HEK293 (cell line): Measurements from ENCODE around the gene ABCA3.

Experiments
- CTCF ChIA-PET: fragments of 350-600 bp; formaldehyde crosslinking; extraction: SDS; loops from one replicate; lab custom pipeline; 2021; ENCODE audit warnings: antibody characterized with exemption; lab: Yijun Ruan, JAX
- POLR2A ChIA-PET: fragments of 300-600 bp; formaldehyde crosslinking; extraction: SDS; loops from one replicate; lab custom pipeline; 2020; ENCODE audit warnings: antibody characterized with exemption, inconsistent platforms; lab: Yijun Ruan, JAX
- H3K27ac ChIP-seq: fragments of 200-500 bp; sonication (Bioruptor generic); 2 replicates; pipeline ENCODE4 v1.5.1; 2014; ENCODE audit warnings: low read depth, low read length, control low read depth, inconsistent platforms; ENCODE audit errors: extremely low read depth
- H3K36me3 ChIP-seq, 2 experiments: fragments of 200-500 bp in 1 of 2; sonication (Bioruptor generic) in 1 of 2; 1 replicate in 1 of 2; 2 replicates in 1 of 2; pipeline ENCODE4 v1.5.1; 2014 to 2017; ENCODE audit warnings: inconsistent platforms in 2 of 2, low read length in 2 of 2; ENCODE audit not compliant: control insufficient read depth in 2 of 2, insufficient read depth in 1 of 2
- H3K4me1 ChIP-seq: fragments of 200-500 bp; sonication (Bioruptor generic); 2 replicates; pipeline ENCODE4 v1.5.1; 2014; ENCODE audit warnings: mild to moderate bottlenecking, low read length, inconsistent platforms; ENCODE audit not compliant: control insufficient read depth, insufficient read depth
- H3K4me3 ChIP-seq: 2 replicates; pipeline ENCODE4 v1.5.1; 2011; ENCODE audit warnings: low read depth, mild to moderate bottlenecking, control low read depth, low read length, moderate library complexity
- H3K9me3 ChIP-seq: fragments of 200-500 bp; sonication (Bioruptor generic); 2 replicates; pipeline ENCODE4 v1.5.1; 2014; ENCODE audit warnings: low read depth, low read length, inconsistent platforms; ENCODE audit not compliant: control insufficient read depth, insufficient read depth
- GLIS1 ChIP-seq: fragments of 450-650 bp; formaldehyde crosslinking; IDR thresholded peaks from 2 replicates; pipeline ENCODE4 v1.5.1; 2016; ENCODE audit warnings: missing biosample characterization, missing genetic modification characterization
- OVOL3 ChIP-seq: fragments of 450-650 bp; formaldehyde crosslinking; IDR thresholded peaks from 2 replicates; pipeline ENCODE4 v1.5.1; 2016; ENCODE audit warnings: missing biosample characterization, missing genetic modification characterization
- PBX3 ChIP-seq: sonication (generic); formaldehyde crosslinking; IDR thresholded peaks from 2 replicates; pipeline ENCODE4 v1.8.1; 2022; ENCODE audit warnings: mild to moderate bottlenecking, moderate library complexity, missing genetic modification reagents
- REPIN1 ChIP-seq: fragments of 450-650 bp; formaldehyde crosslinking; IDR thresholded peaks from 2 replicates; pipeline ENCODE4 v1.5.1; 2017; ENCODE audit warnings: missing biosample characterization, missing genetic modification characterization, low read depth
- SALL2 ChIP-seq: fragments of 450-650 bp; formaldehyde crosslinking; IDR thresholded peaks from 2 replicates; pipeline ENCODE4 v1.5.0; 2017; ENCODE audit warnings: missing biosample characterization, mild to moderate bottlenecking, missing genetic modification characterization, borderline replicate concordance
- SP2 ChIP-seq: fragments of 450-650 bp; formaldehyde crosslinking; IDR thresholded peaks from 2 replicates; pipeline ENCODE4 v1.5.1; 2016; ENCODE audit warnings: missing biosample characterization, missing genetic modification characterization
- SP7 ChIP-seq: fragments of 450-650 bp; formaldehyde crosslinking; IDR thresholded peaks from 2 replicates; pipeline ENCODE4 v1.5.1; 2016; ENCODE audit warnings: missing biosample characterization, missing genetic modification characterization
- ZBTB11 ChIP-seq: fragments of 450-650 bp; formaldehyde crosslinking; conservative IDR thresholded peaks from 2 replicates; pipeline ENCODE4 v1.5.1; 2016; ENCODE audit warnings: low read depth, missing biosample characterization, missing genetic modification characterization
- ZBTB17 ChIP-seq: fragments of 450-650 bp; formaldehyde crosslinking; IDR thresholded peaks from 2 replicates; pipeline ENCODE4 v1.5.1; 2016; ENCODE audit warnings: missing biosample characterization, missing genetic modification characterization
- ZBTB20 ChIP-seq: fragments of 450-650 bp; formaldehyde crosslinking; IDR thresholded peaks from 2 replicates; pipeline ENCODE4 v1.5.1; 2016; ENCODE audit warnings: missing biosample characterization, missing genetic modification characterization
- ZFP41 ChIP-seq: fragments of 450-650 bp; formaldehyde crosslinking; IDR thresholded peaks from 2 replicates; pipeline ENCODE4 v1.5.1; 2016; ENCODE audit warnings: missing biosample characterization, missing genetic modification characterization, borderline replicate concordance
- ZNF184 ChIP-seq: fragments of 450-650 bp; IDR thresholded peaks from 2 replicates; pipeline ENCODE4 v1.5.1; 2018; ENCODE audit warnings: missing biosample characterization, mild to moderate bottlenecking, missing genetic modification characterization
- ZNF19 ChIP-seq: fragments of 450-650 bp; formaldehyde crosslinking; IDR thresholded peaks from 2 replicates; pipeline ENCODE4; 2016; ENCODE audit warnings: missing biosample characterization, missing genetic modification characterization, low read depth
- ZNF280C ChIP-seq: fragments of 450-650 bp; formaldehyde crosslinking; IDR thresholded peaks from 2 replicates; pipeline ENCODE4 v1.5.1; 2016; ENCODE audit warnings: missing biosample characterization, missing genetic modification characterization
- ZNF311 ChIP-seq: fragments of 450-650 bp; formaldehyde crosslinking; IDR thresholded peaks from 2 replicates; pipeline ENCODE4 v1.5.1; 2017; ENCODE audit warnings: missing biosample characterization, missing genetic modification characterization, borderline replicate concordance
- ZNF362 ChIP-seq: fragments of 450-650 bp; formaldehyde crosslinking; IDR thresholded peaks from 2 replicates; pipeline ENCODE4 v1.5.1; 2016; ENCODE audit warnings: missing biosample characterization, missing genetic modification characterization
- ZNF398 ChIP-seq: fragments of 450-650 bp; formaldehyde crosslinking; IDR thresholded peaks from 2 replicates; pipeline ENCODE4 v1.5.1; 2017; ENCODE audit warnings: missing biosample characterization, missing genetic modification characterization
- ZNF488 ChIP-seq: fragments of 450-650 bp; formaldehyde crosslinking; IDR thresholded peaks from 2 replicates; pipeline ENCODE4 v1.5.1; 2016; ENCODE audit warnings: missing biosample characterization, missing genetic modification characterization
- ZNF501 ChIP-seq: fragments of 450-650 bp; formaldehyde crosslinking; IDR thresholded peaks from 2 replicates; pipeline ENCODE4 v1.5.1; 2016; ENCODE audit warnings: missing biosample characterization, missing genetic modification characterization
- ZNF571 ChIP-seq: fragments of 450-650 bp; formaldehyde crosslinking; IDR thresholded peaks from 2 replicates; pipeline ENCODE4 v1.5.0; 2017; ENCODE audit warnings: missing biosample characterization, missing genetic modification characterization
- ZNF585B ChIP-seq: fragments of 450-650 bp; formaldehyde crosslinking; IDR thresholded peaks from 2 replicates; pipeline ENCODE4 v1.5.1; 2016; ENCODE audit warnings: missing biosample characterization, missing genetic modification characterization
- ZNF670 ChIP-seq: fragments of 450-650 bp; formaldehyde crosslinking; IDR thresholded peaks from 2 replicates; pipeline ENCODE4 v1.5.1; 2016; ENCODE audit warnings: missing biosample characterization, missing genetic modification characterization, low read depth
- ZNF707 ChIP-seq: fragments of 450-650 bp; formaldehyde crosslinking; IDR thresholded peaks from 2 replicates; pipeline ENCODE4 v1.5.1; 2016; ENCODE audit warnings: missing biosample characterization, missing genetic modification characterization
- ZNF747 ChIP-seq: fragments of 450-650 bp; formaldehyde crosslinking; IDR thresholded peaks from 2 replicates; pipeline ENCODE4 v1.5.1; 2016; ENCODE audit warnings: missing biosample characterization, missing genetic modification characterization
- ZSCAN4 ChIP-seq: fragments of 450-650 bp; formaldehyde crosslinking; IDR thresholded peaks from 2 replicates; pipeline ENCODE4 v1.5.1; 2017; ENCODE audit warnings: missing biosample characterization, missing genetic modification characterization

The ABCA3 gene

GRCh38 chr16:2326191-2326590 is 14.3 kb downstream of the ABCA3 start:
- Histone ChIP-seq H3K27ac (no peak overlapping the region), H3K36me3 (peaks cover 0 to 40% of the 10 kb centered on the region in 2 experiments; a peak in 2 of 3 replicates), H3K4me1 (no peaks in the 10 kb centered on the region), H3K9me3 (no peaks in the 10 kb centered on the region), H3K4me3 (no peak overlapping the region)
- POLR2A ChIA-PET = no interaction called here
- TF ChIP-seq ZNF501 (tag by site-specific recombination) = no peak
- TF ChIP-seq ZNF184 (tag by site-specific recombination) = no peak
- TF ChIP-seq ZSCAN4 (tag by site-specific recombination) = no peak
- no peak for TF ChIP-seq ZBTB11
- TF ChIP-seq ZFP41 (tag by site-specific recombination) = no peak
- TF ChIP-seq ZNF311 (tag by site-specific recombination) = no peak
- no peak for TF ChIP-seq ZNF488 (tag by site-specific recombination)
- no peak for TF ChIP-seq ZNF19 (tag by site-specific recombination)
- no peak for TF ChIP-seq ZNF398 (tag by site-specific recombination)
- no peak for TF ChIP-seq ZBTB20
- TF ChIP-seq GLIS1 (tag by site-specific recombination) = no peak
- no peak for TF ChIP-seq SP2 (tag by site-specific recombination)
- no peak for TF ChIP-seq ZNF707 (tag by site-specific recombination)
- TF ChIP-seq ZNF747 (tag by site-specific recombination) = no peak
- CTCF ChIA-PET = no interaction called here

- ChIA-PET CTCF (no interaction called here), POLR2A (no interaction called here)
- no peaks in the 10 kb centered on the region for H3K4me1 ChIP-seq
- H3K36me3 ChIP-seq = peaks cover 0 to 43% of the 10 kb centered on the region in 2 experiments; a peak in 2 of 3 replicates
- no peaks in the 10 kb centered on the region for H3K9me3 ChIP-seq
- H3K27ac ChIP-seq = no peak overlapping the region
- H3K4me3 ChIP-seq = no peak overlapping the region
- TF ChIP-seq ZNF362 (no peak), SALL2 (tag by site-specific recombination) (no peak), ZNF670 (tag by site-specific recombination) (no peak), ZNF571 (tag by site-specific recombination) (no peak), REPIN1 (tag by site-specific recombination) (no peak), ZNF585B (tag by site-specific recombination) (no peak), ZBTB17 (tag by site-specific recombination) (no peak), PBX3 (CRISPR knock-in tag) (no peak), GLIS1 (tag by site-specific recombination) (no peak), SP7 (tag by site-specific recombination) (no peak), OVOL3 (tag by site-specific recombination) (no peak), ZNF280C (no peak)
Observed at GRCh38 chr16:2325791-2326190, 14.7 kb downstream of the ABCA3 start.
